Fibroblast of lung (primary cell): ENCODE data around the gene UBE2E2. TPM values are rescaled to one million over a fixed set of nuclear protein-coding genes. Genes with fewer than 3 reads are reported as not detected.

Experiments used
- DNase-seq, 2 donors: peaks; one replicate each; pipeline versions ENCODE4 v3.0.0 to v3.0.0-alpha.2; 2010; ENCODE audit warnings: low read depth in 2 of 2
- H2AFZ ChIP-seq: 2 replicates; pipeline ENCODE4 v1.5.1; 2012; ENCODE audit warnings: low read length, control low read depth, inconsistent platforms
- H3K27ac ChIP-seq: 2 replicates; pipeline ENCODE4 v1.5.1; 2011; ENCODE audit warnings: low read length, control low read depth; ENCODE audit not compliant: insufficient read depth
- H3K27me3 ChIP-seq: 2 replicates; pipeline ENCODE4 v1.5.1; 2011; ENCODE audit warnings: mild to moderate bottlenecking, low read length; ENCODE audit not compliant: control insufficient read depth, insufficient read depth
- H3K36me3 ChIP-seq: 2 replicates; pipeline ENCODE4 v1.5.1; 2011; ENCODE audit warnings: low read length; ENCODE audit not compliant: control insufficient read depth, insufficient read depth
- H3K4me1 ChIP-seq: 2 replicates; pipeline ENCODE4 v1.5.1; 2011; ENCODE audit warnings: low read length; ENCODE audit not compliant: control insufficient read depth, insufficient read depth; ENCODE audit errors: extremely low read depth
- H3K4me2 ChIP-seq: 2 replicates; pipeline ENCODE4 v1.5.1; 2011; ENCODE audit warnings: low read length, control low read depth; ENCODE audit not compliant: insufficient read depth; ENCODE audit errors: extremely low read depth
- H3K4me3 ChIP-seq, 4 experiments: fragments of 200-600 bp in 1 of 4; sonication (generic) in 1 of 4; replicated peaks in 1 of 4; 2 replicates each; pipeline ENCODE4 v1.5.1; 2011 to 2016; ENCODE audit warnings: low read length in 4 of 4, low read depth in 3 of 4, mild to moderate bottlenecking in 3 of 4, control low read depth in 2 of 4, inconsistent platforms in 1 of 4, mixed read lengths in 1 of 4; ENCODE audit not compliant: insufficient read depth in 1 of 4; ENCODE audit errors: control extremely low read depth in 1 of 4
- H3K79me2 ChIP-seq: 2 replicates; pipeline ENCODE4 v1.5.1; 2012; ENCODE audit warnings: mild to moderate bottlenecking, low read length, inconsistent platforms; ENCODE audit not compliant: control insufficient read depth, insufficient read depth
- H3K9ac ChIP-seq: 2 replicates; pipeline ENCODE4 v1.5.1; 2011; ENCODE audit warnings: mild to moderate bottlenecking, low read length, control low read depth; ENCODE audit not compliant: insufficient read depth
- H3K9me3 ChIP-seq: 2 replicates; pipeline ENCODE4 v1.5.1; 2012; ENCODE audit warnings: low read depth, low read length; ENCODE audit not compliant: control insufficient read depth, insufficient read depth
- H4K20me1 ChIP-seq: 2 replicates; pipeline ENCODE4 v1.5.1; 2011; ENCODE audit warnings: low read length; ENCODE audit not compliant: control insufficient read depth, insufficient read depth; ENCODE audit errors: extremely low read depth
- CTCF ChIP-seq, 2 donors: IDR thresholded peaks in 1 of 2; conservative IDR thresholded peaks in 1 of 2; 1 replicate in 1 of 2; 2 replicates in 1 of 2; pipeline ENCODE4 v1.5.1; 2011 to 2012; ENCODE audit warnings: low read length in 2 of 2, control low read depth in 1 of 2, inconsistent platforms in 1 of 2, low read depth in 1 of 2, mild to moderate bottlenecking in 1 of 2
- EZH2 ChIP-seq: IDR thresholded peaks from 2 replicates; pipeline ENCODE4 v1.5.1; 2012; ENCODE audit warnings: low read length, control low read depth, mild to moderate bottlenecking; ENCODE audit errors: missing control alignments
- polyA plus RNA-seq, 2 donors: library from polyadenylated mRNA; depleted of rRNA in 1 of 2; stranded (reverse) in 1 of 2; unstranded in 1 of 2; fragments of >200 nt; gene quantifications; 2 replicates each; pipeline ENCODE4 v1.2.1, GENCODE V29; 2011 to 2012; ENCODE audit warnings: missing spikeins in 1 of 2
- total RNA-seq: library from RNA; depleted of rRNA; stranded (reverse); fragments of >200 nt; gene quantifications from 2 replicates; pipeline ENCODE4 v1.2.1, GENCODE V29; 2014

UBE2E2 gene
- total and polyA plus RNA-seq, 2 donors (not counting 1 experiment from before 2014, with no cell fraction given), result 79.8 to 127 TPM

GRCh38 chr3:23488618-23489017 is 285.5 kb downstream of the UBE2E2 start:
- H3K9ac ChIP-seq, result no peak overlapping the region
- no peaks in the 10 kb centered on the region for H3K4me1 ChIP-seq
- H3K9me3 ChIP-seq, result no peaks in the 10 kb centered on the region
- no peaks in the 10 kb centered on the region for H4K20me1 ChIP-seq
- no peak overlapping the region for H2AFZ ChIP-seq
- DNase-seq, result peak in 1 of 2 donors; percentile 48
- no peaks in the 10 kb centered on the region for H3K79me2 ChIP-seq
- H3K27me3 ChIP-seq, result no peaks in the 10 kb centered on the region
- H3K36me3 ChIP-seq, result no peaks in the 10 kb centered on the region
- H3K4me2 ChIP-seq, result no peak overlapping the region
- H3K27ac ChIP-seq, result no peak overlapping the region
- TF ChIP-seq EZH2 (no peak), CTCF (conservative IDR thresholded peaks at IDR 0.05 in 1 of 2, IDR thresholded peaks at IDR 0.05 in 1 of 2; ENCODE audit: low read depth in 1 of 2, low read length in 2 of 2) (no peak)
- no peak overlapping the region for H3K4me3 ChIP-seq

- Histone ChIP-seq H3K4me3 (no peak overlapping the region), H3K4me2 (no peak overlapping the region), H3K79me2 (no peaks in the 10 kb centered on the region), H3K9me3 (no peaks in the 10 kb centered on the region), H3K9ac (no peak overlapping the region), H3K4me1 (no peaks in the 10 kb centered on the region), H3K27me3 (no peaks in the 10 kb centered on the region), H4K20me1 (no peaks in the 10 kb centered on the region), H2AFZ (no peak overlapping the region), H3K36me3 (no peaks in the 10 kb centered on the region), H3K27ac (no peak overlapping the region)
- peak; percentile 15 to 58 for DNase-seq
- TF ChIP-seq EZH2, result no peak
- no peak for TF ChIP-seq CTCF (conservative IDR thresholded peaks at IDR 0.05 in 1 of 2, IDR thresholded peaks at IDR 0.05 in 1 of 2; ENCODE audit: low read depth in 1 of 2, low read length in 2 of 2)
Measured at GRCh38 chr3:23489300-23490158, 286.4 kb downstream of the UBE2E2 start.

GRCh38 chr3:23490459-23490858 is 287.3 kb downstream of the UBE2E2 start:
- H3K4me1 ChIP-seq, result no peaks in the 10 kb centered on the region
- H3K9ac ChIP-seq, result no peak overlapping the region
- TF ChIP-seq EZH2, result no peak
- no peak for TF ChIP-seq CTCF (conservative IDR thresholded peaks at IDR 0.05 in 1 of 2, IDR thresholded peaks at IDR 0.05 in 1 of 2; ENCODE audit: low read depth in 1 of 2, low read length in 2 of 2)
- H3K9me3 ChIP-seq, result no peaks in the 10 kb centered on the region
- H3K79me2 ChIP-seq, result no peaks in the 10 kb centered on the region
- no peaks in the 10 kb centered on the region for H3K36me3 ChIP-seq
- H3K4me2 ChIP-seq, result no peak overlapping the region
- H4K20me1 ChIP-seq, result no peaks in the 10 kb centered on the region
- no peak overlapping the region for H3K4me3 ChIP-seq
- H2AFZ ChIP-seq, result no peak overlapping the region
- H3K27me3 ChIP-seq, result no peaks in the 10 kb centered on the region
- H3K27ac ChIP-seq, result no peak overlapping the region
- DNase-seq, result peak; percentile 68 to 74
